Stimulated activated CD8-positive, alpha-beta memory T cell treated with anti-CD3 and anti-CD28 coated beads, Interleukin-15, amount 100 ng/mL, for 1 hour (primary cell): ENCODE data around the gene ASB1.

ENCODE experiments used
- DNase-seq: peaks from one replicate; pipeline ENCODE4 v3.0.0-alpha.2; 2020; ENCODE audit warnings: low read depth

Gene ASB1

DNA sequence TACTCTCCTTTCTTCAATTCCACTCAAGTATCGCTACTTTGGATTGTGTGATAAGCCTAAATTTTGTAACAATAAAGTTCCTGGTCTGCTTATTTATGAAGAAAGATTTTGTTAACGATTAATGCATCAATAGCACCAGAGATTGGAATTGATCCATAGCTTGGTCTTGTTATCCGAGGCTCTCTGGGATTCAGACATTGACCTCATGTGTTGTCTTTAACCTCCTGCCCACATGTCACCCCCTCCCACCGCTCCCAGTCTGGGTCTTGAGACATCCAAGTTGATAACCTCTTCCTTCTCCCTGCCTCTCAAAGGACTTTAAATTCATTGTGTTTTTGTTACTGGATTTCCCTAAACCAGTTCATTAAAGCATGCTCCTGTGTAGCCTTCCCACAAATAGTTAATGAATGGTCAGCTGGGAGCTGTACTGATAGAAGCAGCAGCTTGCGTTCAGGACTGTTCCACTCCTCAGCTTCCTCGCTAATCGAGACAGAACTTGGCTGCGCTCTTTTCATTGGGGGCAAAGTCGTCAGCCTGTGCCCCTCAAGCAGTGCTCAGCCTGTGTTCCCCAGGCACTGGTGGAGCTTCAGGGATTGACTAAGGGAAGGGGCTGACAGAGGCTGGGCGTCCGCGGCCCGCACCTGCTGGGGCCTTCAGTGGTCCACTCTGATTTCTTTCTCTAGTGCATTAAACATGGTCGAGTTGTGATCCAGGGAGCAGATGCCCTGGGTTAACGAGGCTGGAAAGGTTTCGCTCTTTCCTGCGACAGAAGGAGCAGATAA is 18.9 kb downstream of the ASB1 start:
- no peak for DNase-seq

DNA sequence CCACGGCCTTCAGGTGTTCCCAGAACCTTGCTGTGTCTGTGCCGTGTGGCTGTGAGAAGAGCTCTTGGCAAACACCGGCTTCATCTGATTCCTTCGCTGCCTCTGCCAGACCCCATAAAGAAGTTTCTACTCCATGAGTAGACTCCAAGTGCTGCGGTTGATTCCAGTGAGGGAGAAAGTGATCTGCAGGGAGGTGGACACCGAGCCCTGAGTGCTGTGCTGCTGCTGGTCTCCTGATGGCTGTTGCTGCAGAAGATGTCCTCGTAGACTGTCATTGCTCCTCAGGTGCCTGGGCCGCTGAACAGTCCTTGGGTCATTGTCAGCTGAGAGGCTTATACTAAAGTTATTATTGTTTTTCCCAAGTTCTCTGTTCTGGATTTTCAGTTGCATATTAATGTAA is 19.6 kb downstream of the ASB1 start:
- no peak for DNase-seq

DNA sequence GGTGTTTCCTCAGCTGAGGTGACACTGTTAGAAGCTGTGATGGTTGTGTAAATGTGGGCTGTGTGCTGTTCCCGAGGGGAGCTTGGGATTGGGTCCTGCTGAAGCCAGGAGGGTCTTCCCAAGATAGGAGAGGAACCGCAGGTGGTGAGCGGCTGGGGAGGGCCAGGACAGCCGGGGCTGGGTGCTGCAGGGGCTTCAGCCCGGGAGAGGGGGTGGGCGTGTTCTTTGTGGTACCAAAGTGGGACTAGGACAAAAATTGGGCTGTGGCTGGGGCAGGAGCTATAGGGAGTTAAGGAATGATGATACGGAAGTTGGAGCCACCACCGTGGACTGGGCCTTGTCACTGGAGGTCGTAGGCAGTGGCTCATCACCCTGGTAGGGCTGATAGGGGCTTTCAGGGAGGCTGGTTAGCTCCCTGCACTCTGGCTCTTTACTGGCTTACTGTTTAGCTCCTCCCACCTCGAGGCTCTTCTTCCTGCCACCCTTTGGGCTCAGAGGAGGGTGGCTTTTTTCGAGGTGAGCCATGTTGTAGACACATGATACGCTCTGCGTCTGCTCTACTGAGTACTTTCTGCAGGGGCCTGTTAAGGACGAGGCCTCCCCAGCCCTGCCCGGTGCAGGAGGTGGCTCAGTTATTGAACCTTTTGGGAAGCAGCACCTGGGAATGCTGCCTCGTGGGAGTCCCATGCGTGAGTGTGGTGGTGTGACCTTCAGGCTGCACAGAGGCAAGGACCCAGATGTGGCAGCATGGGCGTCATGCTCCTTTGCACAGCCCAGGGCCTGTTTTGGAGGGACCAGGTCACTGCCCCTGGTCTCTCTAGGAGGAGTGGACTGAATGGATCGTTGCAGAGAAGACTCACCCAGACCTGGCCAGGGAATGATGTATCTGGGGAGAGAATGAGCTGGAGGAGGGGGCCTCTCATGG is 21.6 kb downstream of the ASB1 start:
- DNase-seq: no peak

DNA sequence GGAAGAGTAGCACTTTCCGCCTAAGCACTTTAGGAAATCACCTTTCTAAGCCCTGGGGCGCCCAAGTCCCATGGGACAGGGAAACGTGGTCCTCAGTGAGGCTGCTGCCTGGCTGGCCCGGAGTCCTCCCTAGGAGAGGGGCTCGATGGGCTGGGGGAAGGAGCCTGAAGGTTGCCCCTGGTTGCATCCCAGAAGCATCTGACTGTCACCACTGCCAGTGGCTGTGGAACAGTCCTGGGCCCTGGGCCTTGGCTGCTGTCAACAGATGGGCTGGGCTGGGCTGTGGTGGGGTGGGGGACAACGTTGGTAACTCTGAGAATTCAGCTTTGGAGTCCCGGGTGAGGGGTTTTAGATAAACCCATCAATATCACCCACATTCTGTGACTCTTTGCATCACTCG is 22.5 kb downstream of the ASB1 start:
- DNase-seq: no peak

DNA sequence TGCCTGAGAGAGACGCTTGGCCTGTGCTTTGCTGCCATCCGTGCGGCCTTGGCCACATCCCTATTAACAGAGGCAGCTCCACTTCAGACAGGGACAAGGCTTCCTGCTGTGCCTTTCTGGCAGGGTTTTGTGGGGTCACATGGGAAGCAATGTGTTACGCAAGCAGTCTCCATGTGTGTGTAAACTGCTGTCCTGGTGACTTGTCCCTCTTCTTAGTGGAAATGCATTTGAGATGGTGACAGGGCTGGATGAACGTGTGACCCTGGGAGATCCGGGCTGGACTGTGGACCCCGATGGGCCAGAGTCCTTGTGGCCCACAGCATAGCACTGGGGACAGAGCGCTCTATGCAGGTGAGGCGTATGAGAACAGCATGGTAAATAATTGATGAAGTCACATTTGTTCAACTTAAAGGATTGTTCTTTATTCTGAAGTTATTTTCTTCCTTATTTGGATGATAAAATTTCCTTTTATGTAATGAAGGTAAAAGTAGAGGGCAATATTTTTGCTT is 23.2 kb downstream of the ASB1 start:
- no peak for DNase-seq

DNA sequence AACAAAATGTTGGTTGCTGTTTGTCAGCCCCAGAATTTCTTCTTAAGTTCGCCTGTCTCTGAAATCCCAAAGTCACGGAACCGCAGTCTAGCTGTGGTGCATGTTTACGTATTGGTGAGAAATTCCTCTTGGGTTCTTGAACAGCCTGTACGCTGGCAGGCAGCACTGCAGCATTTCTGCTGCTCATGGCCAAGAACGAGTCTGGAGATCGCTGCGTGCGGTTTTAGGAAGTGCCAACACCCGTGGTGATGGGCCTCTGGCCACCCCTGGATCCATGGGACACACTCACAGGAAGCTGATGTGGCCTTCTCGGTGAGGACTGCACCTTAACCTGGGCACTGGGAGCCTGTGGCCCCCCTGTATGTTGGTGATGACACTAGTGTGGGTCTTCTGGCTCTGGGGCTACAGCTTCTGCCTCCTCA is 23.7 kb downstream of the ASB1 start:
- no peak for DNase-seq

DNA sequence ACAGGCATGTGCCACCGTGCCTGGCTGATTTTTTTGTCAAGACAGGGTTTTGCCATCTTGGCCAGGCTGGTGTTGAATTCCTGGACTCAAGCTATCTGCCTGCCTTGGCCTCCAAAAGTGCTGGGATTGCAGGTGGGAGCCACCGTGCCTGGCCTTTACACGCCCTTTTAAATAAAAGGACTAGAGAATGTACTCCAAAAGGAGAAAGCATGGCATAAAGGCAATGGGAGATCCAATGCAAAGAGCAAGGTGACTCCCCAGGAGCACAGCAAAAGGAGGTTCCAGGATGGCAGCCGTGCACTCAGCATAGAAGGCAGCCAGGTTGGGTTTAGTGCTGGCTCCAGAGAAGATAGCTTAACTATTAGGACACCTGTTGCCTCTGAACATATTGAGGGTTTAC is 27.1 kb downstream of the ASB1 start:
- no peak for DNase-seq

DNA sequence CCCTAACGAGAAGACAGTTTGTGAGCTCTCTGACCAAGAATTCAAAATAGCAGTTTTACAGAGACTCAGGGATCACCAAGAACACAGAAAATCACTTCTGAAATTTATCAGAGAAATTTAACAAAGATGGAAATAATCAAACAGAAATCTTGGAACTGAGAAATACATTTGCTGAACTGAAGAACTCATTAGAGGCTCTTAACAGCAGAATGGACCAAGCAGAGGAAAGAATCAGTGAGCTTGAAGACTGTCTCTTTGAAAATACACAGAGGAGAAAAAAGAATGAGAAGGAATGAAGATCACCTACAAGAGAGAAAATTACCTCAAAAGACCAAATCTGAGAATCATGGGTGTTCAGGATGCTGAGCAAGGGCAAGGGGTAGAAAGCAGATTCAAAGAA is 29.7 kb downstream of the ASB1 start:
- no peak for DNase-seq

DNA sequence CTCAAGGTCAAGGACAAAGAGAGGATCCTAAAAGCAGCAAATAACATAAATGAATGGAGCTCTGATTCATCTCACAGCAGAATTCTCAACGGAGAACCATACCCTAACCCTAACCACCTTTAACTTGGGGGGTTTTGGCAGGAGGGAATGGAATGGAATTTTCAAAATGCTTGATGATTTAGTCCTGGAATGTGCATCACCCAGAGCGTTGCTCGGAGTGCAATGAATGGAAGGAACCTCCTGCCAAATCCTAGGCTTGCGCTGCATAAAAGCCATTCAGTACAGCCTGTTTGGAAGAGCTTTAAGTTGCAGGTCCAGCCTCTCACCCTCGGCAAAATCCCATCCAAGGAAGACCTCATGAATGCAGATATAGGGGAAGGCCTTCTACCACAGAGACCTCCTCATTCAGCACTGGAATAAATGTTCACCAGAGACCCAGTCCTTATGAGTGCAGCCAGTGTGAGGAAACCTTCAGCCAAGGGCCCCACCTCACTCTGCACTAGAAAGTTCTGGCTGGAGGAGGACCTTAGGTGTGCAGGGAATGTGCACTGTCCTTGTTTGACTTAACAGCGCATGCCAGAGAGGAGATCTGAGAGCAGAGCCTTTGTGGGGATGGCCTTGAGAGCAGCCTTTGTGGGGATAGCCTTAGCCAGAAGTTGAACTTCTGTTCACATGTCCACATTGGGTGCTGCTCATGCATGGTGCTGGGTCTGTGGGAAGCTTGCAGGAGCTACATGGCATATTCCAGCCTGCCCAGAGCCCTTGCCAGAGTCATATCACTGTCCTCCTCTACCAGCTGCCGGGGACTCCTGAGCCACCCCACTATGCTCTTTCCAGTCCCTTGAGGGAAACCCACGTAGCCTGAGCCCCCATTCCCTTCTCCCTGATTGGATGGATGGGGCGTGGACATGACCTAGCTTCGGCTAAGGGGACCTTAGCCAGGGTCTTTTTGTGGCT is 30.5 kb downstream of the ASB1 start:
- DNase-seq: no peak

DNA sequence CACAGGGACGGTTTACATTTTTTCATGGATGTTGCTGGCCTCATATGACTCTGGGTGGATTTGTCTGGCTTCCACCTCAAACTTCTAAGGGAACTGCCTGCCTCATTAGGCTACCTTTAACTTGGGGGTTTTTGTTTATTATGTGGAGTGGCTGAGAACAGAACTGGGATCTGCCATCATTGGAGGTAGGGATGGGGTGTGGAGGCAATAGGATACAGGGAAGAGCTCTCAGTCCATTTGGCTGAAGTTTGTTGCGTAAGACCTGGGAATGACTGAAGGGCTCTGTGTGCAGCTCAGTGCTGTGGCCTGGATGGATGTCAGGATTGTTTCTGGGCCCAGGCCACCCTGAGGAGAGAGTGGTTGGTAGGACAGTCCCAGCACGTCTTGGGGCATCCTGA is 31.2 kb downstream of the ASB1 start:
- DNase-seq: no peak

DNA sequence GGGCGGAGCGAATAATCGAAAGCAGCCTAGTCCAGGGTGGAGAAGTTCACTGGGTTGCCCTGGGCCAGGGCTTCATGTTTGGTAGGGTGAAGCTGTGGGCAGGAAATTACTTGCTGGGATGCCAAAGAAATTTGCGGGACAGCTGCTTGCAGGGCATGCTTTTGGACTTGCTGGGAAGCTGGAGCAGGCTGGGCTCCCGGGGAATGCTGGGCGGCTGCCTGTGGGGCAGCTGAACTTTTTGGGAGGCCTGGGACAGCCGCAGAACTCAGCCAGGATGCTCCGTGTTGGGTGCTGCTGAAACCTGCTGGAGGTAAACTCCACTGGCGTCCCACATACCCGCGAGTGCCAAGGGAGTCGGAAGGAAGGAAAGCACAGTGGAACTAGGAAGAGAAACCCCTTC is 31.9 kb downstream of the ASB1 start:
- no peak for DNase-seq

DNA sequence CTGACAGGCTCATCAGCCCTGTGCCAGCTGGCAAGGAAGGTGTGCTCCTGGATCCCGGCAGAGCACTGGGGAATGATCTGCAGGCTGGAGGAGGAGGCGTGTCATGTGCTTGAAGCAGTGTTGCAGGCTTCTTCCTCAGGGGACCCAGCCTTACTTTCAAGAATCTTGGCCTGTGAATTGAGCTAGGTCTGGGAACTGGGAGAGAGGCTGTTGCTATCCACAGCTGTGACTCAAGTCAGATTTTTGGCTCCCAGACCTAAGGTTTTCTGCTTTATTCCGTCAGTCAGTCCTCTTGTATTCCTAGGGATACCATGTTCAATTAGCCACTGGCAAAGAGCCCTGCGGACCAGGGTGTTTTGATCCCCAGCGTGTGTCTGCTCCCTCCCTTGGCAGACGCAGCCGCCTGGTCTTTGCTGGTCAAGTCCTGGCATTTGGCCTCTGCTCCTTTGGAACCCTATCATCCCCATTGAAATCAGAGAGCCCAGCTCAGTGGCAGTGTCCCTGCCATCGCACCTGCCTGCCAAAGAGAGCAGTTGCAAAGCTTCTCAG is 32.4 kb downstream of the ASB1 start:
- DNase-seq: no peak

DNA sequence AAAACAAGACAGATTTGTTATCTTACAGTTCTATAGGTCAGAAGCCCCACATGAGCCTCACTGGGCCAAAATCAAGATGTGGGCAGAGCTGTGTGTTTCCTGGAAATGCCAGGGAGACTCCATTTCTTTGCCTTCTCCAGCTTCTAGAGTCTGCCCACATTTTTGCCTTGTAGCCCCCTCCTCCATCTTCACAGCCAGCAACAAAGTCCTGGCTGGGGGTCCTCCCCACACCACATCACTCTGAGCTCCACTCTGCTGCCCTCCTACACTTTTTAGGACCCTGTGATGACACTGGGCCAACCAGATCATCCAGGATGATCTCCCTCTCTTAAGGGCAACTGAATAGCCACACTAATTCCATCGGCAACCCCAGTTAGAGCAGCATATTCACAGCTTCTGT is 34.3 kb downstream of the ASB1 start:
- DNase-seq: no peak

DNA sequence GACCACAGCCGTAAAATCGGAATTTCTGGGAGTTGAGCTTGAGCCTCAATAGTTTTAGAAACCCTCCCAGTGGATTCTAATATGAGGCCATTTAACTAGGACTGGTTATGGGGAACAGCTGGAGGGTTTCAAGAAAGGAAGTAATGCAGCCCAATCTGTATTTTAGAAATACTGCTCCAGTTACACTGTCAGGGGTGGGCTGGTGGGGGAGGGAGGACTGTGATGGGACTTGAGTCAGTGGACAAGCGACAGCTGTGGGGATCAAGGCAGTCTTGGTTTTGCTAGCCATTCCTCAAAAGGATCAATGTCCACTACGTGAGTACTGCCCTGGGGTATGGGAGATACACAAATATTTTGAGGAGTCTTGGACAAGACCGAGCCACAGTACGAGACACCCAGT is 34.8 kb downstream of the ASB1 start:
- no peak for DNase-seq

DNA sequence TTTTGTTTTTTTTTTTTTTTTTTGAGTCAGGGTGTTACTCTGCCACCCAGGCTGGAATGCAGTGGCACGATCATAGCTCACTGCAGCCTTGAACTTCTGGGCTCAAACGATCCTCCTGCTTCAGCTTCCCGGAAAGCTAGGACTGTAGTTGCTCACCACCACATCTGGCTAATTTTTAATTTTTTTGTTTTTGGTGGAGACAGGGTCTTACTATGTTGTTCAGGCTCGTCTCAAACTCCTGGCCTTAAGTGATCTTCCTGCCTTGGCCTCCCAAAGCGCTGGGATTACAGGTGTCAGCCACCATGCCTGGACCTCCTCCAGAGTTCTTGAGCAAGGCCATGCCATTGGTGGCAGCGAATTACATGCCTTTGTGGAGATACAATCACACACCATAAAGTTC is 35.2 kb downstream of the ASB1 start:
- no peak for DNase-seq

DNA sequence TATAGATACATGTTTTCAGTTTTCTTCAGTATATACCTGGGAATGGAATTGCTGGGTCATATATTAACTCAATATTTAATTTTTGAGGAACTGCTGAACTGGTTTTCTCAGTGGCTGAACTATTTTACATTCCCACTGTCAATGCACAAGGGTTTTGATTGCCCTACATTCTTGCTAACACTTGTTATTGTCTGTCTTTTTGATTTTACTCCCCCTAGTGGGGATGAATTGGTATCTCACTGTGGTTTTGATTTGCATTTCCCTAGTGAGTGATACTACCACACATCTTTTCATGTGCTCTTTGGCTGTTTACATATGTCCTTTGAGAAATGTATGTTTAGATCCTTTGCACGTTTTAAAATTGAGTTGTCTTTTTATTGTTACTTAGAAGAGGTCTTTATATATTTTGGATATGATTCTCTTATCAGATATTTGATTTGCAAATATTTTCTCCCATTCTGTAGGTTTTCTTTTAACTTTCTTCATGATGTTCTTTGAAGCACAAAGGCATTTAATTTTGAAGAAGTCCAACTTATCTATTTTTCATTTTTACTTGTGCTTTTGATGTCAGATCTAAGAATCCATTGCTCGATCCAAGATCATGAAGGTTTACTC is 36.2 kb downstream of the ASB1 start:
- no peak for DNase-seq

DNA sequence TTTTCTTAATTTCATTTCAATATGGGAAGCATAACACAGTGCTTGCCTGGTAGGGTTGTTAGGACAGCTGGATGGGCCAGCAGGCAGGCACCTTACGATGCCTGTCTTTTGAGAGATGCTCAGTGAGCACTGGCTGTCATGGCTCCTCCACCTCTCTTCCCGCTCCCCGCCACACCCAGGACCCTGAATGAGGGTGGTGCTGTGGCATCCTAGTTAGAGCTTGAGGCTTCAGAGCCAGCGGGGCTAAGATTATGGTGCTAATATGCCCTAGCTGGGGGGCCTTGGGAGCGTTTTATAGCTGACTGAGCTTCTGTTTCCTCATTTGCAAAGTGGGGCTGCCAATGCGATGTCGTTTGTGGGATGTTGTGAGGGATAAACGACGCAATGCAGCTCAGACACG is 37.7 kb downstream of the ASB1 start:
- DNase-seq: no peak

DNA sequence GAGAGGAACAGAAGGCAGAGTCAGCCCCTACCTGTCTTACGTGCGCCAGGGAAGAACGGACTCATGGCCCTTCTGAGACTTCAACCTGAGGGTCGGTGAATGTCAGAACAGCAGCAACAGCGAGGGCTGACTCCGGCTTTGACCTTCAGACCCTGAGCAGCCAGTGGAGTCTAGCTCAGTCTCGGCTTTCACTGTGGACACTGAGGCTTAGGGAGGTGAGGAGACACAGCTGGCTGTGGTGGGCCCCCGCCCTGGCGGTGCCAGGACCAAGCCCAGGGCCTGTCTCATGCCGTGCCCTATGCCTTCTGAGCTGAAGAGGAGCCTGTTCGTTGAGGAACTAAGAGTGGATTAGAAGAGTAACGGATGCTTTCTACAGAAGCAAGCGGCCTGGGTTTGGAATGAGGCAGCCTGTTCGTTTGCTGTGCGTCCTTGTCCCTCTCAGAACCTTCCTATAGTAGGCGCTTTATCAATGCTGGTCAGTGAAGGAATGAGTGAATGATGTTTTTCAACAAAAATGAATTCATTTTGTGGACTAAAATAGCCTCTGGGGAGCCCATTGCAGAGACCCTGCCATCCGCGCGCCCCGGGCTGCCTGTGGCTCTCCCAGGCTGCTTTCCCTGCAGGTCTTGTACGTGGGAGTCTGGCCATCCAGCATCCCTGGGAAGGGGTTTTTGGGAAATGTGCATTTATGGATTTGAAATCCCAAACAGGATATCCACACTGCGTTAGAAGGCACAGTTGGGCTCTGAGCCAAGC is 38.9 kb downstream of the ASB1 start:
- DNase-seq: no peak

DNA sequence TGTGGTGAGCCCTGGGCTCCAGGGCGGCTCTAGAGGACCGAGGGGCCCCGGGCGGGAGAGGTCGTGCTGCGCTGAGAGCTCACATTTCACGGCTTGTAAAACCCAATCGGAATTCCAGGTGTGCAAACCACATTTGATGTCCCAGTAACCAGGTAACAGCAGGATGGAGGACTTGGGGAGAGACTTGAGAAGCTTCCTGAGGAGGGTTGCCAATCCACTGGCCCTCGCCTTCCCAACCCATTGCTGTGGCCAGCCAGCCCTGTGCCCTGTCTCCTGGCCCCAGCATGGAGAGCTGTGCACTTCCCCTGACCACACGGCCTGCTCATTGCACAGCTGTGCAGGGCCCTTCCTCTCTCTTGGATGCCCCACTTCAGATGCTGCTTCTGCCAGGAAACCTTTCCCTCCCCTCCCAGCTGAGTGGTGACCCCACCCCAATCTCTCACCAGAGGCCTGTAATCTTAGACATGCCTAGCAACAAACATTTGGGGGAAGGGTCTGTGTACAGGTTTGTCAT is 39.6 kb downstream of the ASB1 start:
- DNase-seq: no peak

DNA sequence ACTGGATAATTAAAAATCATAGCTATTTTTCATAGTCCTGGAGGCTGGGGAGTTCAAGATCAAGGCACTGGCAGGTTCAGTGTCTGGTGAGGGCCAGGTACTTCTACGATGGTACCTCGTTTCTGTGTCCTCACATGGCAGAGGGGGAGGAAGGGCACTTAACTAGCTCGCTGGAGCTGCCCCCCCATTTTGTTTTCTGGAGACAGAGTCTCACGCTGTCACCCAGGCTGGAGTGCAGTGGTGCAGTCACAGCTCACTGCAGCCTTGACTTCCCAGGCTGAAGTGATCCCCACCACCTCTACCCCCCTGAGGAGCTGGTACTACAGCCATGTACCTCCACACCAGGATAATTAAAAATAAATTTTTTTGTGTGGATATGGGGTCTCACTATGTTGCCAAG is 40.3 kb downstream of the ASB1 start:
- no peak for DNase-seq
